HG03139 (cell line): Measurements from ENCODE around the gene BORCS6.
A peak's percentile ranks its signal among the peaks of the same experiment; 100 is the strongest.
"Not testable (repeated sequence)": the region's sequence is repeated elsewhere in the genome, so short reads cannot be mapped to it uniquely, and the experiment has no call there.

Experiments
- ATAC-seq: cut with Tn5 transposase; IDR thresholded peaks from one replicate; pipeline ENCODE4 v1.9.1; 2021; ENCODE audit not compliant: unreplicated experiment

BORCS6 gene

GRCh38 chr17:8189711-8190477, at the start of gene BORCS6:
Gene BORCS6, minus strand, starts transcription at chr17:8190180. Its CDS starts 40 bp downstream, at chr17:8190140.
- peak; percentile 37 for ATAC-seq

- no peak for ATAC-seq
Measured at GRCh38 chr17:8237886-8238285, 47.9 kb upstream of the BORCS6 start.

GRCh38 chr17:8237175-8237574, 47.2 kb upstream of the BORCS6 start:
- no peak for ATAC-seq

- no peak for ATAC-seq
Measured at GRCh38 chr17:8235676-8236075, 45.7 kb upstream of the BORCS6 start.

GRCh38 chr17:8234361-8235270, 44.6 kb upstream of the BORCS6 start:
- ATAC-seq = no peak

- ATAC-seq = no peak
Measured at GRCh38 chr17:8231701-8232100, 41.7 kb upstream of the BORCS6 start.

- no peak for ATAC-seq
Measured at GRCh38 chr17:8227238-8227581, 37.2 kb upstream of the BORCS6 start.

- ATAC-seq = no peak
Measured at GRCh38 chr17:8226536-8227237, 36.7 kb upstream of the BORCS6 start.

- no peak for ATAC-seq
Measured at GRCh38 chr17:8225813-8226535, 36.0 kb upstream of the BORCS6 start.

- ATAC-seq = no peak
Measured at GRCh38 chr17:8224891-8225812, 35.2 kb upstream of the BORCS6 start.

GRCh38 chr17:8223356-8224126, 33.6 kb upstream of the BORCS6 start:
- no peak for ATAC-seq

GRCh38 chr17:8222630-8223355, 32.8 kb upstream of the BORCS6 start:
- ATAC-seq = peak; percentile 26

- no peak for ATAC-seq
Measured at GRCh38 chr17:8222380-8222629, 32.3 kb upstream of the BORCS6 start.

GRCh38 chr17:8221663-8222379, 31.8 kb upstream of the BORCS6 start:
- ATAC-seq = peak; percentile 34

- ATAC-seq = no peak
Measured at GRCh38 chr17:8220783-8221662, 31.0 kb upstream of the BORCS6 start.

GRCh38 chr17:8214000-8214399, 24.0 kb upstream of the BORCS6 start:
- ATAC-seq = not testable (repeated sequence)
